ENCODE measurements around the gene ILK.

The ILK gene

DNA sequence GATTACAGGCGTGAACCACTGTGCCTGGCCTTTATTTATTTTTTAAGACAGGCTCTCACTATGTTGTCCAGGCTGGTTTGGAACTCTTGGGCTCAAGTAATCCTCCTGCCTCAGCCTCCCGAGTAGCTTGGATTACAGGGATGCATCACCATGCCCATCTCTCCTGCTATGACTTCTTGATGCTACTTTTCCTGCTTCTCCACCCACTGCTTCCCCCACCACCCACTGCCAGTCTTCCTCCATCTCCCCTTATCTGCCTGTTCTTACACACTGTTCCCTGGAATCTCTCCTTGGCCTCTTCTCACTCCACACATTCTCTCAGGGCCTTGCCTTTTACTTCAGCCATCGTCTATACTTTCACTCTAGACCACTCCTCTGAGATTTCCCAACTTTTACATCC is 32.9 kb downstream of the ILK start:
- no peak for DNase-seq (ENCODE audit: low spot score)

- DNase-seq (ENCODE audit: low spot score) = no peak
Observed at GRCh38 chr11:6637871-6638270, 34.3 kb downstream of the ILK start.

DNA sequence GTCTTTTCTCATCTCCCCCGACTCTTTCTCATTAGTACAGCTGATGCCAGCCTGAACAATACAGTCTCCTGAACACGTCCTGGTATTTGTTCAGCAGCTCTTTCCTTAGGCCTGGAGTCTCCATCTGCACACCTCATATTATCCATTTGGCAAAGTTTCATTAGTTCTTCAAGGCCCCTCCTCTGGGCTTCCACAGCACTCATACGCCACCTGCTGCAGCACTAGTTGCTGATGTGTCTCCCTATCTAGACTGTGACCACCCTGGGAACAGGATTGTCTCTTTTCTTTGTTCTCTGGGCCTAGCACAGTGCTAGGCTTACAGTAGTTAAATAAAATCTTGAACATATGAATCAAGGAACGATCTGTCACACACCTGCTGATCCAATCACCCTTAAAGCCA is 34.9 kb downstream of the ILK start:
- no peak for DNase-seq (ENCODE audit: low spot score)

DNA sequence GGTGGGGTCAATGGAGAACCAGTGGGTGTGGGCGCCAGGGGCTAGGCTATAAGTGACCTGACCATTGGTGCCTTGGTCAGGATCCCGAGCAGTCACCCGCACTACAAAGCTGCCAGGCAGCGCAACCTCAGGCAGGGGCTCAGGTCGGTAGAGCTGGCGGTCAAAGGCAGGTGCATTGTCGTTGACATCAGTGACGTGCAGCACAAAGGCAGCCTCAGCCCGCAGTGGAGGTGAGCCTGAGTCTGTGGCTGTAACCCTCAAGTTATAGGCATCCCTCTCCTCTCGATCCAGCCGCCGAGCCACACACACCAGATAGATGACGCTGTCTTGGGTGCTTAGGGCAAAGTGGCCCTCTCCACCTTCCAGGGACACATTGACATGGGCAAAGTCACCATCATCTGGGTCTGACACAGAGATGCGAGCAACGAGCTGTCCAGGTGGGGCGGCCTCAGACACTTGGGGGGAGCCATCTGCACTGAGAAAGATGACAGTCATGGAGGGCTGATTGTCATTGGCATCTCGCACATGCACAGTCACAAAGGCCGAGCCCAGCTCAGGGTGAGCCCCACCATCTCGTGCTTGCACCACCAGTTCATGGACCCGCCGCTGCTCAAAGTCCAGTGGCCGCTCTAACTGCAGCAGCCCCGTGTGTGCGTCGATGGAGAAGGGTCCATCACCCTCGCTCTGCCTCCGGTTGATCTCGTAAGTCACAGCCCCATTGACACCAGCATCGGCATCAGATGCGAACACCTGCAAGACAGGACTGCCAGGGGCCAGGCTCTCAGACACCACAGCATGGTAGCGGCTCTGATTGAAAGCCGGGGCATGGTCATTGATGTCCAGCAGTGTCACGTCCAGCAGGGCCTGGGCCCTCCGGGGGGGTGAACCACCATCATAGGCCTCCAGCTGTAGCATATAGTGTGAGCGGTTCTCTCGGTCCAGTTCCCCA is 36.7 kb downstream of the ILK start:
- DNase-seq (ENCODE audit: low spot score) = no peak

- peak; percentile 43 for DNase-seq (ENCODE audit: low spot score)
Observed at GRCh38 chr11:6640985-6641701, 37.6 kb downstream of the ILK start.

- no peak for DNase-seq (ENCODE audit: low spot score)
Observed at GRCh38 chr11:6642957-6643356, 39.4 kb downstream of the ILK start.

DNA sequence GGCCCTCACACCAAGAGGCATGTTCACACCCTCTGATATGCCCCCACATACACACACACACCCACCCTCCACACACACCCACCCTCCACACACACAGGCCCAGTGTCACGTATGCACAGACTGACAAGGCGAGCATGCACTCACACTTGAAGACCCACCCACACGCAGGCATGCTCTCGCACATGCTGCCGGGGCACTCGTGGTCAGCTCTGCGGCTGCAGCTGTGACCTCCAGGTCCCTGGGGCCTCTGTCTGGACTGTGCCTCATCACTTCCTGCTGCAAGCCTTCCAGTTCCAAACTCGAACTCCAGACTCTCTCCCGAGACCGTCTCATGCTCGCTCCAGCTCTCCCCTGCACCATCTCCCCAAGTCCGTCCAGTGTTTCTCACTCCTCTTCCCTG is 42.5 kb downstream of the ILK start:
- no peak for DNase-seq (ENCODE audit: low spot score)

GRCh38 chr11:6646576-6646917 is 43.0 kb downstream of the ILK start:
- no peak for DNase-seq (ENCODE audit: low spot score)

DNA sequence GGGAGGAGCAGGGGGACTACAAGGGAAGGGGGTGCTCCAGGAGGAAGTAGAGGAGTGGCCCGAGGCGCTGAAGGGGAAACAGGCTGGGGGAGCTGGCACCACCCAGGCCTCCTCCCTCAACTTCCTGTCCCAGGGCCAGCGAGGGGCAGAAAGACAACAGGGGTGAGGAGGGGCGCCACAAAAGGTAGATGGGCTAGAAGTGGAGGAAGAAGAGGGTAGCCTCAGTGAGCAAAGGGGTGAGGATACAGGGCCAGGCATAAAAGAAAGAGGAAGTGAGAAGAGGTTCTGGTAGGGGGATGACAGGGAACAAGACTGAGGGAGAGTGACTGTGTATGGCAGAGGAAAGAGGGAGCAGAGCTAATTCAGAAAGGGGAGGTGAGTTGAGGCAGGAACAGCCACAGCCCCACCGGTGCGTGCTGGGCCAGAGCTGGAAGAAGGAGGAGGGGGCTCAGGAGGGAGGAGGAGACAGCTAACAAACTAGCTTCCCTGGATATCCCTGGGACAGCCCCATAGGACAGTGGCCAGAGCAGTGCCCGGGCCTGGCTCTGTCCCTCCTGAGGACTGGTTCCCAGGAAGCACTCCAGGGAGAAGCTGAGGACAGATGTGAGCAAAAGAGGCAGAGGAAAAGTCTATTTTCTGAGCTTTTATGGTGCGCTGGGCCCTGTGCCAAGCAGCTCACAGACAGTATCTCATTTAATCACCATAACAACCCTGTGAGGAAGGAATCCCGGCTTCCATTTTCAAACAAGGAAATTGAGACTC is 43.5 kb downstream of the ILK start:
- DNase-seq (ENCODE audit: low spot score) = no peak

DNA sequence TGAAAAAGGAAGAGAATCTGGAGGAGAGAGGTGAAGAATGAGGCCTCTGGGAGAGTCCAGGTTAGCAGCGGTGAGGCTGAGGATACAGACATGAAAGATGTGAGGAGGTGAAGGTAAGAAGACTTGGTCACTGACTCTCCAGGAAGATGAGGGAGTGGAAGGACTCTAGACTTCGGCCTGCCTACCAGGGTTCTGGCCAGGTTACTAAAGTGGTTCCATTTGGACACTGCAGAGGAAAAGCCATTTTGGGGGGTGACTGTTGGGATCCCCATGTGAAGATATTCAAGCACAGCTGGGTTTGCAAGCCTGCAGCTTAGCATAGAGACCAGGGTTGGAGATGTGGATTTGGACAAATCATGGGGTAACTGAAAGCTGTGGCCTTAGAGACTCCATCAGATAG is 44.3 kb downstream of the ILK start:
- DNase-seq (ENCODE audit: low spot score) = no peak

DNA sequence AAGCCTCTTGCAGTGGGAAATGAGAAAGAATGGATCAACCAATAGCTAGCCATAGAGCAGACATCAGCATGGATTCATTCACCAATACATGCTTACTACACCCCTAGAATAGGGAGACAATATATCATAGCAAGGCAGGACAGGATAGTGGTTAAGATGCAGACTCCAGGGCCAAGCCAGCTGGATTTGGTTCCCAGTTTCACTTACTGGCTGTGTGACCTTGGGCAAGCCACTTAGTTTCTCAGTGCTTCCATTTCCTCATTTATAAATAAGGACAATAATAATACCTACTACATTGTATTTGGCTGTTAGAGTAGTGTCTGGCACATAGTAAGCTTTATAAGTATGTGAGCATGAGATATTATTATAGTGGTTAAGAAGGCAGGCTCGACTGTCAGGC is 44.9 kb downstream of the ILK start:
- DNase-seq (ENCODE audit: low spot score) = no peak

- no peak for DNase-seq (ENCODE audit: low spot score)
Observed at GRCh38 chr11:6650104-6650503, 46.5 kb downstream of the ILK start.

DNA sequence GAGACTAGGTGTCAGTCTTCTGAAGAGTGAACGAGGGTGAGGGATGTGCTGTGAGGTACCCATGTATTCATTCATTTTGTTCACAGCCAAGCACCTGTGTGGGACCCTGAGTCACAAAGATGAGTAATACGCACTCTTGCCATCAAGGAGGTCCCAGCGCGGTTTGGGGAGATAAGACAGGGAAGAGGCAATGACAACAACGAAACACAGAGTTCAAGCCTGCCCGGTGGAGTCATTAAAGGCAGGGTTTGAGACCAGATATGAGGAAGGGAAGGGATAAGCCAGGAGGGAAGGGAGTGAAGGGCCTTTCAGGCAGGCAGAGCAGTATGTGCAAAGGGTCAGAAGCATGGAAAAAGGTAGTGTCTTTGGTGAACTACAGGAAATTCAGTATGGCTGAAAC is 47.4 kb downstream of the ILK start:
- no peak for DNase-seq (ENCODE audit: low spot score)

GRCh38 chr11:6652182-6652581 is 48.6 kb downstream of the ILK start:
- DNase-seq (ENCODE audit: low spot score) = no peak

- no peak for DNase-seq (ENCODE audit: low spot score)
Observed at GRCh38 chr11:6653097-6653496, 49.5 kb downstream of the ILK start.

DNA sequence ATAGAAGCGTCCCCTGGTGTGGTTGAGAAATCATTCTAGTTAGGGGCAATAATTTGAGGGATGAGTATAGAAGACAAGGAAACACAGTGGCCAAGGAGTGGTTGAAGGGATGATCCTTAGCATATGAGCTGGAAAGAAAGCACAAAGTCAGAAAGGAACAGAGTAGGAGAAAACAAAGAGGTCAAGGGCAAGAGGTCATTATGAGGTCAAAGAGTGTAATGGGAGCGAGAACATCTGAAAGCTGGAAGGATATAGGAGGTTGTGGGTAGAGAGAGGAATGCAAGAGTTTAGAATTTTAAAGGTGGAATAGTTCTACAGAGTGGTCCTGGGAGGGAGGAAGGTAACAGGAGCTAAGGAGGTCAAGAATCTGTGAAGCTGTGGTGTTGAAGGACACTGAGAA is 50.1 kb downstream of the ILK start:
- no peak for DNase-seq (ENCODE audit: low spot score)

GRCh38 chr11:6654281-6655019 is 50.9 kb downstream of the ILK start:
- DNase-seq (ENCODE audit: low spot score) = peak; percentile 33

DNA sequence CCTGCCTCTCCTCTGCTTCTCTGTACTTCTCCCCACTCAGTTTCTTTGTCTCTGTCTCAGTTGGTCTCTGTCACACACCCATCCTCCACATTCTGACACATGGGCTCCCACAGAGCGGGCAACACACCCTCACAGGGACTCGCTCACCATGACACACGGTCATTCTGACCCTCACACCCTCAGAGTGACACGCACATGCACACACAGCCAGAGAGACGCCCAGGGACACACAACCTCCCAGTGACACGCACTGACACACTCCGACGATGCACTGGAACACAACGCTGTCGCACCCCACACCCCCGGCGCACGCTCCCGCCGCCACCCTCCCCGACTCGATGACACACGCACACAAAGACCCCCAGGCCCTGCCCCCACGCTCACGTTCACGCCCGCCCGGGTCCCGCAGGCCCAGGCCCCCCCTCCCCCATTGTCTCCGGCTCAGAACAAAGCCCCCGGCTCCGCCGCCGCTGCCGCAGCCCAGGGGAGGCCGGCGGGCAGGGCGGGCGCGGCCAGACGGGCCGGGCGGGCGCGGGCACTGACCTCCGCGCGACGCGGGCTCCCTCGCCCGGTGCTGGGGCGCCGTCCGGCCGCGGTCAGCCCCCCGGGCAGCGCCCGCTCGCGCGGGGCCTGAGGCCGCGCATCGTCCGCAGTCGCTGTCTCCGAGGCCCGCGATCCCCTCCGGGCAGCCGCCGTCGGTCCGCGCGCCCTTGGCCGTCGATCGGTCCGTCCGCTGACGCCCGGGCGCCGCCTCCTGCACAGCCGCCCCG is 51.6 kb downstream of the ILK start:
- DNase-seq (ENCODE audit: low spot score) = no peak

- no peak for DNase-seq (ENCODE audit: low spot score)
Observed at GRCh38 chr11:6655790-6656583, 52.4 kb downstream of the ILK start, which contains the start of gene DCHS1. Gene DCHS1 (minus strand): TSS chr11:6655809. CDS start chr11:6641613, 14,196 bp downstream.

DNA sequence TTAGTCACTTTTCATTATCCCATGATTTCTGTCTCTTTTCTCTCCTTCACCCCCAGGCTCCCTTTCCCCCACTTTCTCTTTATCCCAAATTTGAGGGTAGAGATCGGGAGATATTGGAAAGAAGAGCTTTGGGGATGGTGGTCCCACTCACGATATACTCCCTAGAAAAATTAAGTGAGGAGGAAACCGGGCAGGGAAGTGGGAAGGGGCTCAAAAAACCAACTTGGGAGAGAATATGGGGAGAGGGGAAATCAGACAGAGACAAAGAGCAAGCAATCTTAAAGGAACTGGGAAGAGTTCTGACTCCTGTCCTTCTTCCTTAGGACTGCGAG is 53.0 kb downstream of the ILK start:
- no peak for DNase-seq (ENCODE audit: low spot score)
